OCI-LY3 (cell line): ENCODE measurements around the gene IMMP2L.

Experiments
- H2AFZ ChIP-seq: fragments of 200-600, 300-600 bp; shearing (Covaris generic); 2 replicates; pipeline ENCODE4 v1.6.0; 2014; ENCODE audit warnings: antibody characterized with exemption, low read depth, low read length
- H3K27ac ChIP-seq: fragments of 200-600, 300-600 bp; sonication (generic); 2 replicates; pipeline ENCODE4 v1.5.1; 2014; ENCODE audit warnings: mild to moderate bottlenecking, low read length, moderate library complexity, mixed read lengths
- H3K27me3 ChIP-seq: fragments of 200-600, 300-600 bp; sonication (generic); 2 replicates; pipeline ENCODE4 v1.6.1; 2014; ENCODE audit warnings: low read depth, low read length, mixed read lengths
- H3K36me3 ChIP-seq: fragments of 200-600, 300-600 bp; sonication (generic); replicated peaks from 2 replicates; pipeline ENCODE3; 2014; ENCODE audit warnings: low read depth, low read length, mixed read lengths
- H3K4me1 ChIP-seq: fragments of 300-600, 200-600 bp; sonication (generic); 2 replicates; pipeline ENCODE4 v1.6.1; 2014; ENCODE audit warnings: low read length, mixed read lengths
- H3K4me2 ChIP-seq: fragments of 200-600, 300-600 bp; sonication (generic); 2 replicates; pipeline ENCODE4 v1.6.1; 2014; ENCODE audit warnings: low read length, mixed read lengths
- H3K4me3 ChIP-seq: fragments of 300-600, 200-600 bp; sonication (generic); 2 replicates; pipeline ENCODE4 v1.5.1; 2014; ENCODE audit warnings: antibody characterized with exemption, mild to moderate bottlenecking, low read length, moderate library complexity
- H3K79me2 ChIP-seq: fragments of 300-600, 200-600 bp; shearing (Covaris generic); 2 replicates; pipeline ENCODE4 v1.6.1; 2014; ENCODE audit warnings: mild to moderate bottlenecking, low read length, mixed read lengths
- H3K9ac ChIP-seq: fragments of 300-600, 200-600 bp; shearing (Covaris generic); 2 replicates; pipeline ENCODE4 v1.6.0; 2014; ENCODE audit warnings: mild to moderate bottlenecking, low read length, moderate library complexity
- H3K9me3 ChIP-seq: fragments of 200-600, 300-600 bp; shearing (Covaris generic); 2 replicates; pipeline ENCODE4 v1.6.1; 2014; ENCODE audit warnings: low read length, mixed read lengths; ENCODE audit not compliant: insufficient read depth
- H4K20me1 ChIP-seq: fragments of 200-600, 300-600 bp; sonication (generic); 2 replicates; pipeline ENCODE4 v1.6.1; 2016; ENCODE audit warnings: low read length, mixed read lengths; ENCODE audit not compliant: insufficient read depth
- CTCF ChIP-seq: fragments of 200-600, 300-600 bp; sonication (generic); IDR thresholded peaks from 2 replicates; pipeline ENCODE4 v1.5.1; 2014; ENCODE audit warnings: antibody characterized with exemption, low read length, low read depth
- EZH2phosphoT487 ChIP-seq: fragments of 200-600 bp; shearing (Covaris generic); IDR thresholded peaks from 2 replicates; pipeline ENCODE4 v1.6.1; 2018; ENCODE audit warnings: antibody characterized with exemption, mixed run types, low read depth

The IMMP2L gene

GRCh38 chr7:110767550-110768110 lies 794.7 kb downstream of the IMMP2L start:
- no peak overlapping the region for H2AFZ ChIP-seq
- H3K9ac ChIP-seq, result no peak overlapping the region
- no peaks in the 10 kb centered on the region for H3K27me3 ChIP-seq
- H3K9me3 ChIP-seq, result no peaks in the 10 kb centered on the region
- no peaks in the 10 kb centered on the region for H3K36me3 ChIP-seq
- no peak overlapping the region for H3K4me2 ChIP-seq
- no peaks in the 10 kb centered on the region for H3K4me1 ChIP-seq
- TF ChIP-seq CTCF (no peak), EZH2phosphoT487 (no peak)
- H3K79me2 ChIP-seq, result no peaks in the 10 kb centered on the region
- H3K4me3 ChIP-seq, result no peak overlapping the region
- no peak overlapping the region for H3K27ac ChIP-seq
- no peaks in the 10 kb centered on the region for H4K20me1 ChIP-seq

- TF ChIP-seq CTCF, result no peak
- no peaks in the 10 kb centered on the region for H3K79me2 ChIP-seq
- no peaks in the 10 kb centered on the region for H3K4me1 ChIP-seq
- no peak overlapping the region for H3K4me3 ChIP-seq
- H3K9ac ChIP-seq, result no peak overlapping the region
- no peak overlapping the region for H3K27ac ChIP-seq
- H3K9me3 ChIP-seq, result no peaks in the 10 kb centered on the region
- no peaks in the 10 kb centered on the region for H3K36me3 ChIP-seq
- no peaks in the 10 kb centered on the region for H3K27me3 ChIP-seq
- H4K20me1 ChIP-seq, result no peaks in the 10 kb centered on the region
- no peak overlapping the region for H2AFZ ChIP-seq
- H3K4me2 ChIP-seq, result no peak overlapping the region
Measured at GRCh38 chr7:110766864-110767263, 795.4 kb downstream of the IMMP2L start.

GRCh38 chr7:110764852-110765251 lies 797.4 kb downstream of the IMMP2L start:
- Histone ChIP-seq H3K27me3 (no peaks in the 10 kb centered on the region), H3K4me3 (no peak overlapping the region), H3K9me3 (no peaks in the 10 kb centered on the region), H3K4me1 (no peaks in the 10 kb centered on the region), H3K36me3 (no peaks in the 10 kb centered on the region), H4K20me1 (no peaks in the 10 kb centered on the region), H3K9ac (no peak overlapping the region), H3K27ac (no peak overlapping the region), H3K4me2 (no peak overlapping the region), H2AFZ (no peak overlapping the region), H3K79me2 (no peaks in the 10 kb centered on the region)
- TF ChIP-seq EZH2phosphoT487, result no peak
- no peak for TF ChIP-seq CTCF

GRCh38 chr7:110762546-110763225 lies 799.6 kb downstream of the IMMP2L start:
- Histone ChIP-seq H3K9ac (no peak overlapping the region), H3K27ac (no peak overlapping the region), H3K79me2 (no peaks in the 10 kb centered on the region), H3K9me3 (no peaks in the 10 kb centered on the region), H3K4me2 (no peak overlapping the region), H2AFZ (no peak overlapping the region), H3K4me3 (no peak overlapping the region), H3K4me1 (no peaks in the 10 kb centered on the region), H3K27me3 (no peaks in the 10 kb centered on the region), H3K36me3 (no peaks in the 10 kb centered on the region), H4K20me1 (no peaks in the 10 kb centered on the region)
- TF ChIP-seq EZH2phosphoT487, result no peak
- no peak for TF ChIP-seq CTCF
